ENCODE data around the gene AFF3.

Gene AFF3

DNA sequence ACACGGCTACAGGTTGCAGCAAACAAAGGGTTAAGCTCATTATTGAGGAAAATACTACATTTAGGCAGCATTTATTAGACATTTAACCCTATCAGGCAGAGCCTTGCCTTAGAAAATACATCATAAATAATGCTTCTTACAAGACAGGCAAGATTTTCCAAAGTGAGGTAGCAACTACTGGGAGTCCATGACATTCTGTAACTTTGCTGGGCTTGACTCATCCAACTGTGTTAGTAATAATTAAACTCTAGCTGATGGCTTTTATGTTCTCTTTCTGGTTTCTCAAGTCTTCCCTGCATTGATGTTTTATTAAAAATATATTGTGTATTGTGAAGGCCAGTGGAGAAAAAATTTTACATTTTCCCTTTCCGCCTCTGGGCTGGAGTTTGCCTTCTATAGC, 291.3 kb downstream of the AFF3 start:
- Histone ChIP-seq H4K20me1 (ENCODE audit: insufficient read depth, low read length) (no peaks in the 10 kb centered on the region), H3K4me2 (ENCODE audit: low read length) (no peak overlapping the region), H3K36me3 (ENCODE audit: insufficient read depth, low read length) (peaks cover 71% of the 10 kb centered on the region), H3K9me2 (ENCODE audit: low read depth, low read length) (no peaks in the 10 kb centered on the region), H3F3A (ENCODE audit: insufficient read depth, low read length) (no peaks in the 10 kb centered on the region), H3K9ac (ENCODE audit: low read length) (no peak overlapping the region), H3K79me2 (ENCODE audit: insufficient read depth, low read length) (peaks cover 10% of the 10 kb centered on the region; the same call in 1 of the 2 replicates), H3K9me3 (ENCODE audit: low read length) (no peaks in the 10 kb centered on the region), H3K4me3 (ENCODE audit: low read depth, low read length, poor library complexity, severe bottlenecking) (no peak overlapping the region), H3K27ac (ENCODE audit: low read depth, low read length, poor library complexity, severe bottlenecking) (no peak overlapping the region), H3K27me3 (ENCODE audit: insufficient read depth, low read length) (no peaks in the 10 kb centered on the region), H3K4me1 (ENCODE audit: insufficient read depth, low read length, severe bottlenecking) (no peaks in the 10 kb centered on the region), H2AFZ (ENCODE audit: low read length) (no peak overlapping the region)
- TF ChIP-seq EZH2 (IDR thresholded peaks at IDR 0.05; ENCODE audit: borderline replicate concordance, low read length) (no peak), CTCF (IDR thresholded peaks at IDR 0.05; ENCODE audit: low read length) (no peak)

DNA sequence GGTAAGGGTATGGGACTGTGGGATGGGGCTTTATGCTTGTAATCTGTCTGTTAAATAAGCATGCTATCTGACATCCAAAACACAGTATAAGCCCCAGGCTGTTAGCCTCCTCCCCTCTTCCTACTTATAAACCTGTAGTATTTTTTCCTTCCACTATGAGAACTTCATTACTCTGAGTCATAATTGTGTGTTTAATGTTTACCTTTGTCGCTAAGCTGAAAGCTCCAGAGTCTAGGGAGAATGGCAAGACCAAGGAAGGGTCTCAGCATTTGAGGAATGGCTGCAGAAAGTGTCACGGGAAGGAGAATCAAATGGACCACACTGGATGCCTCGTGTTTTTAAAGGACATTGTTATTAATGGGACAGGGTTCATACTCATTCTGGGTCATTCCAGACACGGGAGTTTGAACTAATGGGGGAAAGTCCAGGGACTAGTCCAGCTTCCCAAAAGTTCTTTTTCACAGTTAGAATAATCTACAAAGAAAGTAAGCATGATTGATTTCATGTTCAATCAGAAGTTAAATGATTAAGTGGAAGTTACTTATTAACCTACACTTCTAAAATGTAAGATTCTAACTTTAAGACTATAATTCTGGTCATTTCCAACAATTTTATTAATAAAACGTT, 292.2 kb downstream of the AFF3 start:
- H3K36me3 ChIP-seq (ENCODE audit: insufficient read depth, low read length), result peaks cover 69% of the 10 kb centered on the region
- H3F3A ChIP-seq (ENCODE audit: insufficient read depth, low read length), result no peaks in the 10 kb centered on the region
- H3K4me1 ChIP-seq (ENCODE audit: insufficient read depth, low read length, severe bottlenecking), result no peaks in the 10 kb centered on the region
- H3K9me3 ChIP-seq (ENCODE audit: low read length), result no peaks in the 10 kb centered on the region
- no peaks in the 10 kb centered on the region for H3K9me2 ChIP-seq (ENCODE audit: low read depth, low read length)
- no peak overlapping the region for H3K4me3 ChIP-seq (ENCODE audit: low read depth, low read length, poor library complexity, severe bottlenecking)
- H3K79me2 ChIP-seq (ENCODE audit: insufficient read depth, low read length), result peaks cover 12% of the 10 kb centered on the region
- H4K20me1 ChIP-seq (ENCODE audit: insufficient read depth, low read length), result no peaks in the 10 kb centered on the region
- no peak for TF ChIP-seq EZH2 (IDR thresholded peaks at IDR 0.05; ENCODE audit: borderline replicate concordance, low read length)
- no peak for TF ChIP-seq CTCF (IDR thresholded peaks at IDR 0.05; ENCODE audit: low read length)
- no peak overlapping the region for H2AFZ ChIP-seq (ENCODE audit: low read length)
- H3K27me3 ChIP-seq (ENCODE audit: insufficient read depth, low read length), result no peaks in the 10 kb centered on the region
- no peak overlapping the region for H3K9ac ChIP-seq (ENCODE audit: low read length)
- no peak overlapping the region for H3K27ac ChIP-seq (ENCODE audit: low read depth, low read length, poor library complexity, severe bottlenecking)
- H3K4me2 ChIP-seq (ENCODE audit: low read length), result no peak overlapping the region

DNA sequence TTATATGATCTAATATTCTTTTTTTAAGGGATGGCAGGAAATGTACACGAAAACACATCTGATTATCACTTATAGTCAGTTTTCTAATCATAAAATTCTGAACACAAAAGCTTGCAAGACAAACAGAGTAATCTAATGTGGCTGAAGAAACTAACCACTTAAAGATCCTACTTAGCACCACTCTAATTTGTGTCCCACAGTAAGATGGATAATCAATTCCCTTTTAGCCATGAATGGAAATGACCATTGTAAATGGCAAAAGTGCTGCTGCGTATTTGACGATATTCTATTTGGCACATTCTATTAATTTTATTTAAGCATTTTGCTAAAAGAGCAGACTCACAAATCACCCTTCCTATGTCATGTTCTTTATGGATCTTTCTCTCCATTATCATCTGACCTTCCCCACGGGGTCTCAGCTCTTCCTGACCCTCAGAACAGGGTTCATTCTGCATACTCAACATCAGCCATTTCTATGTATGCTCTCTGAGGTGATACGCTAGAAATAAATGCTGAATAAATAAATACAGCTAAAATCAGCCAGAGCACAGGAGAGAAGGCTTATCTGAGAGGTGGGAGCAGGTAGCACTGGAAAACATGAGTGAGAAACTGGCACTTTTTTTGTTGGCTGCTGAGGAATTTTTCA, 295.8 kb downstream of the AFF3 start:
- no peaks in the 10 kb centered on the region for H3K4me1 ChIP-seq (ENCODE audit: insufficient read depth, low read length, severe bottlenecking)
- peaks cover 61% of the 10 kb centered on the region for H3K36me3 ChIP-seq (ENCODE audit: insufficient read depth, low read length)
- no peak overlapping the region for H3K4me3 ChIP-seq (ENCODE audit: low read depth, low read length, poor library complexity, severe bottlenecking)
- H3K79me2 ChIP-seq (ENCODE audit: insufficient read depth, low read length), result peaks cover 19% of the 10 kb centered on the region
- H3K27ac ChIP-seq (ENCODE audit: low read depth, low read length, poor library complexity, severe bottlenecking), result no peak overlapping the region
- no peaks in the 10 kb centered on the region for H4K20me1 ChIP-seq (ENCODE audit: insufficient read depth, low read length)
- no peaks in the 10 kb centered on the region for H3K9me3 ChIP-seq (ENCODE audit: low read length)
- TF ChIP-seq CTCF (IDR thresholded peaks at IDR 0.05; ENCODE audit: low read length) (no peak), EZH2 (IDR thresholded peaks at IDR 0.05; ENCODE audit: borderline replicate concordance, low read length) (no peak)
- H3K27me3 ChIP-seq (ENCODE audit: insufficient read depth, low read length), result no peaks in the 10 kb centered on the region
- no peak overlapping the region for H3K4me2 ChIP-seq (ENCODE audit: low read length)
- H3K9me2 ChIP-seq (ENCODE audit: low read depth, low read length), result no peaks in the 10 kb centered on the region
- H3F3A ChIP-seq (ENCODE audit: insufficient read depth, low read length), result no peaks in the 10 kb centered on the region
- H3K9ac ChIP-seq (ENCODE audit: low read length), result no peak overlapping the region
- no peak overlapping the region for H2AFZ ChIP-seq (ENCODE audit: low read length)

All from OCI-LY1 (cell line).